Measurements from ENCODE around the gene COMTD1. TPM values are rescaled to one million over a fixed set of nuclear protein-coding genes. Genes with fewer than 3 reads are reported as not detected.

Gene COMTD1
- total and polyA plus RNA-seq, 2 of the 4 experiments (the other 2 are of a cell fraction) = 1.6 to 6.4 TPM

DNA sequence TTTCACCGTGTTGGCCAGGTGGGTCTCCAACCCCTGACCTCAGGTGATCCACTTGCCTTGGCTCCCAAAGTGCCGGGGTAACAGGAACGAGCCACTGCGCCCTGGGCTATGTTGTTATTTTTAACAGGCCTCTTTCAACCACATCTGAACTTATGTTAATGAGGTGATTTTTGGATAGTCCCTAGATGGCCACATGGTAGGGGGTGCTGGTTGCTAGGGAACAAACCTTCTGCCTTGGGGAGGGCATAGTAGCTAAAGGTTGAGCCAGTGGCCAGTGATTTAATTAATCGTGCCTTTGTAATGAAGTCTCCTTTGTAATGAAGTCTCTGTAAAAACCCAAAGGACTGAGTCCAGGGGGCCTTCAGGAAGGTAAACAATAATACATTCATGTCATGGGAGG lies 9.1 kb downstream of the COMTD1 start:
- no peaks in the 10 kb centered on the region for H3K27me3 ChIP-seq (ENCODE audit: control insufficient read depth, insufficient read depth, low read length)
- no peak for ATAC-seq (ENCODE audit: low read depth)
- no peak overlapping the region; the same call in 2 of the 3 replicates for H2BK15ac ChIP-seq (ENCODE audit: low read depth, low read length)
- peak overlapping the region in 1 of 2 experiments; percentile 53; a peak in 1 of 4 replicates for H4K8ac ChIP-seq (ENCODE audit: low read depth in 2 of 2, low read length in 2 of 2)
- peak overlapping the region; percentile 37; the same call in 1 of the 2 replicates for H4K91ac ChIP-seq (ENCODE audit: insufficient read depth, low read depth, low read length)
- peaks cover 32% of the 10 kb centered on the region for H3K4me1 ChIP-seq (ENCODE audit: control insufficient read depth, insufficient read depth, low read length)
- DNase-seq = no peak
- peak overlapping the region; percentile 37; the same call in 1 of the 2 replicates for H3K23ac ChIP-seq (ENCODE audit: low read depth, low read length)
- in situ Hi-C loops (cut with MboI; ENCODE audit: low sequenced_read_pairs) (loop anchor here (5.0 kb wide), 1 partner anchor 39 kb away; no protein-coding TSS in a partner anchor), intact Hi-C loops (cut with micrococcal nuclease) (no loop called here), dilution Hi-C loops (cut with HindIII; ENCODE audit: low sequenced_read_pairs, unreplicated experiment) (no loop called here)
- peaks cover 37% of the 10 kb centered on the region for H3K36me3 ChIP-seq (ENCODE audit: control insufficient read depth, insufficient read depth, low read length)
- POLR2A ChIA-PET (ENCODE audit: unreplicated experiment) = interaction anchor here (1.0 to 1.1 kb wide), 2 partner anchors 14 to 32 kb away, joined by 4 to 9 read pairs; no protein-coding TSS in a partner anchor
- H3K27ac ChIP-seq (ENCODE audit: insufficient read depth, low read length) = peak overlapping the region; percentile 80
- no TSS peak for BruUV-seq (replicated peaks)
- peak overlapping the region; percentile 49 for H3K9ac ChIP-seq (ENCODE audit: low read depth, low read length)
- H2BK20ac ChIP-seq (ENCODE audit: low read depth, low read length) = 0 out of 2 replicates have a peak overlapping the region, but pooled peaks have one; percentile 9
- H2AFZ ChIP-seq (replicated peaks; ENCODE audit: low read length, poor library complexity) = no peak overlapping the region
- H3K79me1 ChIP-seq (ENCODE audit: low read depth in 1 of 2, low read length in 2 of 2) = peaks cover 14 to 63% of the 10 kb centered on the region in 2 experiments
- peak overlapping the region; percentile 54; the same call in 1 of the 2 replicates for H2AK5ac ChIP-seq (ENCODE audit: low read depth, low read length)
- H3K4me3 ChIP-seq (ENCODE audit: insufficient read depth, low read depth, low read length) = no peak overlapping the region
- peak overlapping the region; percentile 99 for H2BK5ac ChIP-seq (ENCODE audit: low read depth, low read length, poor library complexity, severe bottlenecking)
- H3K4ac ChIP-seq (ENCODE audit: low read depth, low read length) = peak overlapping the region; percentile 58
- CTCF ChIA-PET = no interaction called here
- no peak overlapping the region; the same call in 1 of the 2 replicates for H3K4me2 ChIP-seq (ENCODE audit: low read depth, low read length)
- H3K14ac ChIP-seq (replicated peaks; ENCODE audit: low read depth, low read length) = peak overlapping the region; percentile 55; the same call in 1 of the 2 replicates
- H3K56ac ChIP-seq (ENCODE audit: extremely low read depth, insufficient read depth, low read length) = no peak overlapping the region
- peaks cover 15% of the 10 kb centered on the region for H3K9me1 ChIP-seq (ENCODE audit: insufficient read depth, low read length)
- peak overlapping the region; percentile 74 for H3K18ac ChIP-seq (ENCODE audit: low read depth, low read length)
- peak overlapping the region; percentile 70 for H4K5ac ChIP-seq (ENCODE audit: low read depth, low read length)
- no peaks in the 10 kb centered on the region for H3K9me3 ChIP-seq (ENCODE audit: control insufficient read depth, insufficient read depth, low read length)
- no peak overlapping the region for H2AK9ac ChIP-seq (replicated peaks; ENCODE audit: low read depth, low read length, poor library complexity)
- TF ChIP-seq, protein P1, sequence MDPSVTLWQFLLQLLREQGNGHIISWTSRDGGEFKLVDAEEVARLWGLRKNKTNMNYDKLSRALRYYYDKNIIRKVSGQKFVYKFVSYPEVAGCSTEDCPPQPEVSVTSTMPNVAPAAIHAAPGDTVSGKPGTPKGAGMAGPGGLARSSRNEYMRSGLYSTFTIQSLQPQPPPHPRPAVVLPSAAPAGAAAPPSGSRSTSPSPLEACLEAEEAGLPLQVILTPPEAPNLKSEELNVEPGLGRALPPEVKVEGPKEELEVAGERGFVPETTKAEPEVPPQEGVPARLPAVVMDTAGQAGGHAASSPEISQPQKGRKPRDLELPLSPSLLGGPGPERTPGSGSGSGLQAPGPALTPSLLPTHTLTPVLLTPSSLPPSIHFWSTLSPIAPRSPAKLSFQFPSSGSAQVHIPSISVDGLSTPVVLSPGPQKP (IDR thresholded peaks at IDR 0.05; ENCODE audit: borderline replicate concordance, low read depth, low read length) = no peak
- TF ChIP-seq, protein P2, sequence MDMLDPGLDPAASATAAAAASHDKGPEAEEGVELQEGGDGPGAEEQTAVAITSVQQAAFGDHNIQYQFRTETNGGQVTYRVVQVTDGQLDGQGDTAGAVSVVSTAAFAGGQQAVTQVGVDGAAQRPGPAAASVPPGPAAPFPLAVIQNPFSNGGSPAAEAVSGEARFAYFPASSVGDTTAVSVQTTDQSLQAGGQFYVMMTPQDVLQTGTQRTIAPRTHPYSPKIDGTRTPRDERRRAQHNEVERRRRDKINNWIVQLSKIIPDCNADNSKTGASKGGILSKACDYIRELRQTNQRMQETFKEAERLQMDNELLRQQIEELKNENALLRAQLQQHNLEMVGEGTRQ (IDR thresholded peaks at IDR 0.05; ENCODE audit: low read depth, low read length) = no peak
- TF ChIP-seq MAFK (IDR thresholded peaks at IDR 0.05; ENCODE audit: low read depth, low read length) (no peak), CEBPB (IDR thresholded peaks at IDR 0.05; ENCODE audit: low read depth, low read length) (no peak), NFE2L2 (IDR thresholded peaks at IDR 0.05; ENCODE audit: low read depth, low read length) (no peak), MAZ (IDR thresholded peaks at IDR 0.05; ENCODE audit: borderline replicate concordance, low read depth, low read length) (no peak), RCOR1 (IDR thresholded peaks at IDR 0.05; ENCODE audit: insufficient replicate concordance, low read length) (no peak), MXI1 (IDR thresholded peaks at IDR 0.05; ENCODE audit: borderline replicate concordance, low read depth, low read length) (no peak), SMC3 (IDR thresholded peaks at IDR 0.05; ENCODE audit: low read depth, low read length) (no peak), CHD1 (IDR thresholded peaks at IDR 0.05; ENCODE audit: low read depth, low read length) (no peak), BHLHE40 (IDR thresholded peaks at IDR 0.05; ENCODE audit: low read depth, low read length) (no peak)
- TF ChIP-seq, protein P3, sequence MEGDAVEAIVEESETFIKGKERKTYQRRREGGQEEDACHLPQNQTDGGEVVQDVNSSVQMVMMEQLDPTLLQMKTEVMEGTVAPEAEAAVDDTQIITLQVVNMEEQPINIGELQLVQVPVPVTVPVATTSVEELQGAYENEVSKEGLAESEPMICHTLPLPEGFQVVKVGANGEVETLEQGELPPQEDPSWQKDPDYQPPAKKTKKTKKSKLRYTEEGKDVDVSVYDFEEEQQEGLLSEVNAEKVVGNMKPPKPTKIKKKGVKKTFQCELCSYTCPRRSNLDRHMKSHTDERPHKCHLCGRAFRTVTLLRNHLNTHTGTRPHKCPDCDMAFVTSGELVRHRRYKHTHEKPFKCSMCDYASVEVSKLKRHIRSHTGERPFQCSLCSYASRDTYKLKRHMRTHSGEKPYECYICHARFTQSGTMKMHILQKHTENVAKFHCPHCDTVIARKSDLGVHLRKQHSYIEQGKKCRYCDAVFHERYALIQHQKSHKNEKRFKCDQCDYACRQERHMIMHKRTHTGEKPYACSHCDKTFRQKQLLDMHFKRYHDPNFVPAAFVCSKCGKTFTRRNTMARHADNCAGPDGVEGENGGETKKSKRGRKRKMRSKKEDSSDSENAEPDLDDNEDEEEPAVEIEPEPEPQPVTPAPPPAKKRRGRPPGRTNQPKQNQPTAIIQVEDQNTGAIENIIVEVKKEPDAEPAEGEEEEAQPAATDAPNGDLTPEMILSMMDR (conservative IDR thresholded peaks at IDR 0.05; ENCODE audit: low read depth, low read length) = no peak
- peaks cover 70% of the 10 kb centered on the region for H4K20me1 ChIP-seq (ENCODE audit: insufficient read depth, low read length)
- H2BK120ac ChIP-seq (ENCODE audit: low read depth, low read length) = peak overlapping the region; percentile 38; the same call in 1 of the 2 replicates
- no CpG with 5 or more reads among the region's 5 CpGs for WGBS, 2 experiments (ENCODE audit: extremely low coverage in 2 of 2, insufficient read length in 1 of 2)

Data from IMR-90 (cell line).